ENCODE results near the gene TSHB. TPM values are rescaled to one million over a fixed set of nuclear protein-coding genes. Genes with fewer than 3 reads are reported as not detected.
A peak's percentile ranks its signal among the peaks of the same experiment; 100 is the strongest.

TSHB gene
- total RNA-seq, 4 donors from 2014 or later = not detected

GRCh38 chr1:115060501-115060900 is 30.9 kb downstream of the TSHB start:
- no peaks in the 10 kb centered on the region for H3K36me3 ChIP-seq
- H3K4me3 ChIP-seq = no peak overlapping the region
- ATAC-seq (no peak), DNase-seq (no peak)
- in situ Hi-C loops (cut with MboI; ENCODE audit: low sequenced_read_pairs in 4 of 4) (loop anchor here in 1 of 4 donors (25.0 kb wide), 1 partner anchor 723 kb away; no protein-coding TSS in a partner anchor), intact Hi-C loops (cut with DNase I; ENCODE audit: low total_unique reads) (no loop called here)
- no peaks in the 10 kb centered on the region for H3K9me3 ChIP-seq
- H3K27ac ChIP-seq = no peak overlapping the region
- no peak for TF ChIP-seq POLR2A (IDR thresholded peaks at IDR 0.05)
- TF ChIP-seq CTCF (IDR thresholded peaks at IDR 0.05 in 4 of 5, conservative IDR thresholded peaks at IDR 0.05 in 1 of 5) = no peak
- no peaks in the 10 kb centered on the region for H3K4me1 ChIP-seq
- H3K27me3 ChIP-seq = no peaks in the 10 kb centered on the region

GRCh38 chr1:115062542-115063004 is 32.9 kb downstream of the TSHB start:
- no peaks in the 10 kb centered on the region for H3K27me3 ChIP-seq
- no peak overlapping the region for H3K4me3 ChIP-seq
- no peaks in the 10 kb centered on the region for H3K36me3 ChIP-seq
- no peaks in the 10 kb centered on the region for H3K9me3 ChIP-seq
- in situ Hi-C loops (cut with MboI; ENCODE audit: low sequenced_read_pairs in 4 of 4) = loop anchor here in 1 of 4 donors (25.0 kb wide), 1 partner anchor 725 kb away; no protein-coding TSS in a partner anchor
- intact Hi-C loops (cut with DNase I; ENCODE audit: low total_unique reads) = no loop called here
- ATAC-seq = peak; percentile 33 to 56
- peak; percentile 5 to 26 for DNase-seq
- peak overlapping the region in 3 of 4 donors; percentile 52 to 55 (median 53) for H3K27ac ChIP-seq
- no peaks in the 10 kb centered on the region for H3K4me1 ChIP-seq
- TF ChIP-seq POLR2A (IDR thresholded peaks at IDR 0.05) (no peak), CTCF (IDR thresholded peaks at IDR 0.05 in 4 of 5, conservative IDR thresholded peaks at IDR 0.05 in 1 of 5) (no peak)

- Histone ChIP-seq H3K4me1 (no peaks in the 10 kb centered on the region), H3K27ac (peak overlapping the region in 3 of 4 donors; percentile 52 to 55 (median 53)), H3K27me3 (no peaks in the 10 kb centered on the region), H3K4me3 (no peak overlapping the region), H3K9me3 (no peaks in the 10 kb centered on the region), H3K36me3 (no peaks in the 10 kb centered on the region)
- no peak for ATAC-seq
- DNase-seq = no peak
- intact Hi-C loops (cut with DNase I; ENCODE audit: low total_unique reads) (no loop called here), in situ Hi-C loops (cut with MboI; ENCODE audit: low sequenced_read_pairs in 4 of 4) (loop anchor here in 1 of 4 donors (25.0 kb wide), 1 partner anchor 726 kb away; no protein-coding TSS in a partner anchor)
- TF ChIP-seq POLR2A (IDR thresholded peaks at IDR 0.05) (no peak), CTCF (IDR thresholded peaks at IDR 0.05 in 4 of 5, conservative IDR thresholded peaks at IDR 0.05 in 1 of 5) (no peak)
These were observed 33.7 kb downstream of the TSHB start for GRCh38 chr1:115063228-115063901.

GRCh38 chr1:115064461-115064860 is 34.8 kb downstream of the TSHB start:
- Histone ChIP-seq H3K27ac (no peak overlapping the region), H3K36me3 (no peaks in the 10 kb centered on the region), H3K4me3 (no peak overlapping the region), H3K27me3 (no peaks in the 10 kb centered on the region), H3K9me3 (no peaks in the 10 kb centered on the region), H3K4me1 (no peaks in the 10 kb centered on the region)
- in situ Hi-C loops (cut with MboI; ENCODE audit: low sequenced_read_pairs in 4 of 4) = loop anchor here in 1 of 4 donors (25.0 kb wide), 1 partner anchor 727 kb away; no protein-coding TSS in a partner anchor
- TF ChIP-seq POLR2A (IDR thresholded peaks at IDR 0.05) = no peak
- no peak for DNase-seq
- intact Hi-C loops (cut with DNase I; ENCODE audit: low total_unique reads) = no loop called here
- ATAC-seq = no peak

GRCh38 chr1:115065021-115065420 is 35.4 kb downstream of the TSHB start:
- DNase-seq (no peak), ATAC-seq (no peak)
- Histone ChIP-seq H3K4me3 (no peak overlapping the region), H3K9me3 (no peaks in the 10 kb centered on the region), H3K36me3 (no peaks in the 10 kb centered on the region), H3K4me1 (no peaks in the 10 kb centered on the region), H3K27ac (no peak overlapping the region), H3K27me3 (no peaks in the 10 kb centered on the region)
- intact Hi-C loops (cut with DNase I; ENCODE audit: low total_unique reads) (no loop called here), in situ Hi-C loops (cut with MboI; ENCODE audit: low sequenced_read_pairs in 4 of 4) (loop anchor here in 1 of 4 donors (25.0 kb wide), 1 partner anchor 728 kb away; no protein-coding TSS in a partner anchor)
- no peak for TF ChIP-seq POLR2A (IDR thresholded peaks at IDR 0.05)

Data from gastrocnemius medialis (tissue), 4 donors.